Stimulated activated CD4-positive, alpha-beta T cell treated with anti-CD3 and anti-CD28 coated beads, Interleukin-2, amount 100 ng/mL, for 4 hours (primary cell): ENCODE data around the gene CLP1.
A peak's percentile ranks its signal among the peaks of the same experiment; 100 is the strongest.

Experiments used
- DNase-seq: peaks from one replicate; pipeline ENCODE4 v3.0.0-alpha.2; 2020; ENCODE audit warnings: low read depth

Gene CLP1

DNA sequence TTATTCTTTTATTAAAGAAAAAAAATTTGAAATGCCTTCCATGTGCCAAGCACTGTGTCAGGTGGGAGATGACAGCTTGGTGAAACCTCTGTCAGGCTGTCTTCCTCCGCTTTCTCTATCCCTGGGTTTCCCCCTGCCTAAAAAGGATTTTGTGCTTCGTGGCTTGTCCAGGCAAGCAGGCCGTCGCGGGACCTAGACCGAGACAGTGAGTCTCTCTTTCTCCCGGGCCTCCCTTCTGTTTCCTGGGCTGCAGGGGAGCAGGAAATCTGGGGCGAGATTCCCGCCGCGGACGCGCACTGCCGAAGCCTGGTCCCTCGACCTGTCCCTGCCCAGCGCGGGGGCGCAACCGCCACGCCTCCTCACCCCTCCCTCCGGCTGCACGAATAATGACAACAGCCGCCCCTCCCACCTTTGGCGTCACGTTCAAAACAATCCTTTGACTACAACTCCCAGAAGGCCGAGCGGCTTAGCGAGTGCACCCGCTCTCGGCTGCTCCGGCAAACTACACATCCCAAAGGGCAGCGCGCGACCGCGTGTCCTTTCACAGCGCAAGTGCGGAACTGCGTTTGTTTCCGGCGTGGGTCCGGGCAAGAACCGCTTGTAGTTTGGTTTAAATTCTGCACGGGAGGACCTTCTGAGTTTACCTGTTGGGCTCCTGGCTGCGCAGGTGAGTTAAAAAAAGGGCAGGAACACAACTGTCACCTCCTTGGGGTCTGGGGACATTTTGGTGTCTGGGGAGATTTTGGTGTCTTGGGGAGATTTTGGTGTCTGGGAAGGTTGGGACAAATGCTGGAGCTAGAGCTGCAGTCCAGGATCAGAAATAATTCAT, at the start of gene CLP1:
Gene CLP1 (plus strand): TSS at position 569 of the 829 bp plus-strand sequence. CDS start 1,715 bp downstream, outside the sequence.
- DNase-seq = peak; percentile 99

DNA sequence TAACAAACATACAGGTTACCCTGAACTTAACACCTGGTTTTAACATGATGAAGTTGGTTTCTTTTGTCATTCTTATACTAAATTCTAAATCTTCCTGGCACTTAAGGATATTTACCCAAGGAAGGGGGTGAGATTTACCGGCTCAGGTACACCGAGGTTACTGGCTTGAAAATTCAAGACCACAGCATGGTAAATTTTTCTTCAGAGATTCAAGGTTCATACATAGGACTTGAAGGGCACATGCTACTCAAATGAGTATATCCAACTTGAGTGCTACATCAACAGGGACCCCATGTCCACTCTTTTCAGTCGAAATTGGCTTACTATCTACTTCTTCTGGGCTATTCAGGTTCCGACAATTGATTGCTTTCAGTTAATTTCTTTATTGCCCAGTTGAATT, 47.4 kb upstream of the CLP1 start:
- DNase-seq = no peak

GRCh38 chr11:57614234-57614772, 43.3 kb upstream of the CLP1 start:
- no peak for DNase-seq

DNA sequence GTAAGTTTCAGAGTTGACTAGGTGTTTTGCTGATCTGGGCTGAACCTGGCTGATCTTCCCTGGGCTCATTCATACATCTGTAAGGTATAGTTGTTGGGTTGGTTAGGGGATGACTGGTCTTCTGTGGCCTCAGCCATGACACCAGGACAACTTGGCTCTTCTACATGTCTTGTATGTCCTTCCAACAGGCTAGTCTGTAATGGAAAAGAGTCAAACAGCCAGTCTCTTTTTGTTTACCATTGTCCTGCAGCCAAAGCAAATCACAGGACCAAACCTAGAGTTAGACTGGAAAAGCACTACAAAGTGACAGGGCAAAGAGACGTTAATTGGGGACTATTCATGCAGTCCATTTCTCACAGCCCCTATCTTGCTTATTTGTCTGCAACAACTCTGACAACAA, 42.3 kb upstream of the CLP1 start:
- DNase-seq = no peak

GRCh38 chr11:57616595-57616994, 41.0 kb upstream of the CLP1 start:
- DNase-seq = no peak

DNA sequence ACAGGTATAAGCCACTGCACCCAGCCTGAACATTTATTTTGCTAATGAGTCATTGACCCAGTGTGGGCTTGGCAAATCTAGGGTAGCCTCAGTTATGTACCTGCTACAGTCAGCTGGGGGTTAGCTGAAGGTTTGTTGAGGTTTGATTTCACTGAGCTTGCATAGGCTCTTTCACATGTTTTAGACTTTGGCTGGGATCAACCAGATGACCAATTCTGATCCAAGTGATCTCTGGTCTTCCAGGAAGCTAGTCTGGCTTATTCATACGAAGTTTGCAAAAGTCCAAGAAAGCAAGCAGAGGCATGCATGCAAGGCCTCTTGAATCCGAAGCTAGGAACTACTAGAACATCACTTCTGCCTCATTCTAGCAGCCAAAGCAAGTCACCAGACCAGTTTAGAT, 39.1 kb upstream of the CLP1 start:
- DNase-seq = no peak

DNA sequence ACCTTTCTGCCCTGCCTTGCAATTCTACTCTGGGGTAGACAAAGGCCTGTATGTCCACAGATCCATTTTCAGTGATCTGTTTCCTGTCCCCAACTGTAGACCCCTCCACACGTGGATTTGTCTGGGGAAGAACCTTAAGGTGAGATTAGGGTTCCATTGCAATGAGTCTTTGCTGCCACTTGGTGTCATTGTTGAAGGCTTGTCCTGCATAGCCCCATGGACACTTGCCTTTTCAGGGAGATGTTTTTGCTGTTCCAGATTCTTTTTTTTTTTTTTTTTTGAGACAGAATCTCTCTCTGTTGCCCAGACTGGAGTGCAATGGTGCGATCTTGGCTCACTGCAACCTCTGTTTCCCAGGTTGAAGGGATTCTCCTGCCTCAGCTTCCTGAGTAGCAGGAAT, 38.2 kb upstream of the CLP1 start:
- no peak for DNase-seq

- DNase-seq = no peak
Measured at GRCh38 chr11:57620467-57620866, 37.1 kb upstream of the CLP1 start.

DNA sequence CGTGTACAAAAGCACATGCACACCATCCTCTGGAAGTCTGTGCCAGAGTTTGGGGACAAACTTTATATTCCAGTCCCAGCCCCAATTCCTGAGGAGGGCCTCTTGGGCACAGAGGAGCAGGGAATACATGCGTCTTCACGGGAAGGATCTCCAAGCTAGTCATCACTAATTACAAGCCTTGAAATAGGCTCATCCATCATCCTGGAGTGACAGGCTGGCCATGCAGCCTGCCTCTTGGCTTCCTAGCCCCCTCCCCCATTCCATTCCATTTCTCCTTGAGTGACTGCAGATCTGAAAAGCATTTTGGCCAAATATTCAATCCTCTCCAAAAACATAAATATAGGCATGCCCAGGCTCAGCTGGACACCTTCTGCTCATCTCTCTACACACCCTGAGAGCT, 35.3 kb upstream of the CLP1 start:
- DNase-seq = no peak

GRCh38 chr11:57624864-57625263, 32.7 kb upstream of the CLP1 start:
- no peak for DNase-seq

- no peak for DNase-seq
Measured at GRCh38 chr11:57626895-57627294, 30.7 kb upstream of the CLP1 start.

DNA sequence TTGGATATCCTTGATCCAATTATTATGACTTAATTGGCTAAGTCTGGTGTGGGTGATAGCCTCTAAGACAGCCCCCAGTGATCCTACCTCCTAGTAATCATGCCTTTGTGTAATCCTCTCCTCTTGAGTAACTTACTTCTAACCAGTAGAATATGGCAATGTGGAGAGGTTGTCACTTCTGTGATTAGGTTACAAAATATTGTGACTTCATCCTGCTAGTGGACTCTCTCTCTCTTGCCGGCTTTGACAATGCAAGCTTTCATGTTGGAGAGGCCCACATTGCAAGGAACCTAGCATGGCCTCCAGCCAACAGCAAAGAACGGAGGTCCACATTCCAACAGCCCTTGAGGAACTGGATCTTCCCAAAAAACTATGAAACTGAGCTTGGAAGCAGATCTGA, 27.4 kb upstream of the CLP1 start:
- no peak for DNase-seq

DNA sequence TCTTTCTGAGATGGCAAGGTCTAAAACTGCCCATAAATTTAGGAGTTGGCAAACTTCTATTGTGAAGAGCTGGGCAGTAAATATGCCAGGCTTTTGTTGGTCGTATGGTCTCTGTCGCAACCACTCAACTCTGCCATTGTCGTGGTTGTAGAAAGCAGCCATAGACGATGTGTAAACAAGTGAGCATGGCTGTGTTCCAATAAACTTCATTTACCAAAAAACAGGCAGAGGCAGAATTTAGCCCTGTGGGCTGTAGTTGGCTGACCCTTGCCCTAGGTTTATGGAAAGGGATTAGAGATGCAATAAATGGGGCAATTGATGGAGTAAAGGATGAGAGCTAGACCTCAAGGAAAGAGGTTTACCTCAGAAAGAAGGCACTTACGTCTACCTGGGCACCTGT, 25.4 kb upstream of the CLP1 start:
- DNase-seq = no peak

- no peak for DNase-seq
Measured at GRCh38 chr11:57633394-57634070, 24.0 kb upstream of the CLP1 start.

DNA sequence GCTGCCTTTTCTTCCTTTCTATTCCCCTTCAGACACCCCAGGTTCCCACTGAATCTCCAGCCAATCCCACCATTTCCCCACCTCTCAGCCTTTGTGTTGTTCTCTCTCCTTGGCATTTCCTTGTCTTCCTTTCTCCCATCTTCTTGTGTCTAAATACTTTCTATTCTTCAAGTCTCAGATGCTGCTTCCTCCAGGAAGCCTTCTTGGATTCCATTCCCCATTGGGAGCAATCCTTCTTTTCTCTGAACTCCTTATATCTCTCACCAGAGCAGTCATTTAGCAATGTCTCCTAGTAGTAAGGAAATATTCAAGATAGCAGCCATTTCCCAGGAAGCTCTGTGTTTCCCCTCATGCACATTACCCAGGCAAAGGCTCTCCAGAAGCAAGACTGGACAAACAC, 23.3 kb upstream of the CLP1 start:
- DNase-seq = no peak

DNA sequence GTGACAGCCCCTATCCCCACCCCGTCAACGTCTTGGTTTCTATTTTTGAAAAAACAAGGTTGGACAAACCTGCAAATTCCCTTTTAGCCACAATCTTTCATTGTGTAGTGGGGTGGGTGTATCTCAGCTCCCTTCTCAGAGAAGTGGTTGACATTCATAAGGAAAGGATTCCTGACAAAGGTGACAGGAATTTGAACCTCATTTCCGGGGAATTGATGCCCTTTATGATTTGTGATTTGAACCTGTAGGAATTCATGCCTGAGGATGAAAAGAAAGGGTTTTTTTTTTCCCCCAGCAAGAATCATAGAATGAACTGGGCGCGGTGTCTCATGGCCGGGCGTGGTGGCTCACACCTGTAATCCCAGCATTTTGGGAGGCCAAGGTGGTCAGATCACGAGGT, 22.3 kb upstream of the CLP1 start:
- DNase-seq = no peak

GRCh38 chr11:57637626-57638004, 19.9 kb upstream of the CLP1 start:
- no peak for DNase-seq

DNA sequence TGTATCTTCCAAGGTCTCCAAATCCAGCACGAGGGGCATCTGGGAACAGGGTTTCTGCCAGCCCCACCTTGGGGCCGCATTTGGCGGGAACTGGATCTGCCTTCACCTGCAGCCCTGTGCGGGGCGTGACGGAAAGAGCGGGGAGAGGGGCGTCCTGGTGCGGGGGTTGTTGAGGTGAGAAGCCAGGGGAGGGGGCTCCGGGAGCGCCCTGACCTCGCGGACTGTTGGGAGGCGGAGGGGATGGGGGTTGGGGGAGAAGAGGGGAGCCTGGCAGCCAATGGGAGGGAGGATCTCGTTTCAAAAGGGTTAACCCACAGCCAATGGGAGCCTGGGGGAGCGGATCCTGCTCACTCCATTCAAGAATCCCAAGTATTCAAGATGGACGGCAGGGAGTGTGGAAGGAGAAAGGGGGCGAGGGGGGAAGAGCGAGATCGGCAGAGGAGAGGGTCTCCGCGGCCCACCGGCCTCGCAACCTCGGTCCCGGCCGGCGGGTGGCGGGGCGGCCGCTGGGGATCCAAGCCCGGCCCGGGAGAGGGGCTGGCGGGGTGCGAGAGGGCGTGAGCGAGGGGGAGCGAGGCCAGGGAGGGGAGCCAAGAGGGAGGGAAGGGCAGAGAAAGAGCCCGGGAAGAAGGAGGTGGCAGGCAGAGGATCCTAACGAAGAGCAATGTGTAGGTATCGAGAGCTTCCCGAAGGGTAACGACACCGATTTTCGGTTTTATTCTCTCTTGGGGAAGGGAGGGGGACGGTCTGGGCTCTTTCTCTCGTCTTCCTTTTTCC, 19.4 kb upstream of the CLP1 start:
- DNase-seq = no peak

DNA sequence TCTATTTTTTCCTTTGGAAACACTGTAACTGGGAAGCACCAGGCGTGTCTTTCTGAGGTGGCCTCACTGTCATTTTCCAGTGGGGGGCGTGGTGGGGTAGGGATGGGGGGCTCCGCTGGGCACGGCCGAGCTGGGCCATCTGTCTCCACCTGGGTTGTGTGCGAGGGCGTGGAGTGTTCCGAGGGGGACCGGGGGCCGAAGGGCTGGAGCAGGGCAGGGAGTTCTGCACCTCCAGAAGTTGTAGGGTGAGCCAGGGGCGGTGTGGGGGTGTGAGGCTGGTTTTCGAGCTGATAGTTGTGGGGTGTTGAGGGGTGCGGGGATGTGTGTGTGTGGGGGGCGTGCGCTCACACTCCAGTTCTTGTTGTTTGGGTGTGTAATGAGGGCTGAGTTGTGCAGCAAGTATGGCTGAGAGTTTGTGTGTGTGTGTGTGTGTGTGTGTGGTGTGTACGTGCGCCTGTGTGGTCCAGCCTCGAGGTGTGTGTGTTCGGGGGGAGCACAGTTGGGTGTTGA, 18.7 kb upstream of the CLP1 start:
- no peak for DNase-seq

GRCh38 chr11:57639321-57640067, 18.1 kb upstream of the CLP1 start:
- DNase-seq = no peak

DNA sequence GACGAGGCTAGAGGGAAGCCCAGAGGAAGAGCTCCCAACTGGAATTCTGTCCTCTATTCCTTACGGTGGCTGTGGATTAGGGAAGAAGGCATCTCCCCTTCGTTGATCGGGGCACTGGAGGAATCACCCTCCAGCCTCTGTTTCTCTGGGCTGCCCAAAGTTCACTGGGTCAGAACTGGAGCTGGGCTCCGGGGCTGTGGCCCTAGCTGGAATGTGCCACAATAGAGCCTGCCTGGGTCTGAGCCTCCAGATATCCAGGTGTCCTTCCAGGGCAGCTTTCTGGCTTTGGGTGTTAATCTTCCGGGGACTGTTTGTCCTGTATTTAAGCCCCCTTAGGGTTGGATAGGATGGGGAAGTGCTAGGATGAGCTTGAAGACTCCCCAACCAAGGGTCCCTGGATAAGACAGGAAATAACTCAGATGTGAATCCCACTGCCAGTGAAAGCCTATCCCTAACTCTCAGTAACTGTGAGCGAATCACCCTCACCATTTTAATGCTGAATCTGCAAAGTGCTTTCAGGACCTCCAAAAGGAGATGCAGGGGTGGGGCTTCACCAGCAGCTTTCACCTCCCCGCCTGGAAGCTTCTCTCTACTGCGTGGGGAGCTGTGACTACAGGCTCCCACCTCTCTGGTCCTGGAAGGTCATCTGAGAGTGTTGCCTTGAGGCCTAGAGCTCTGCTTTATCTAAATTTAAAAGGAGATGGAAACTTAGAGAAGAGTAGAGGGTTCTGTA, 17.3 kb upstream of the CLP1 start:
- DNase-seq = no peak
